ENCODE measurements around the gene MKNK2.

MKNK2 gene

DNA sequence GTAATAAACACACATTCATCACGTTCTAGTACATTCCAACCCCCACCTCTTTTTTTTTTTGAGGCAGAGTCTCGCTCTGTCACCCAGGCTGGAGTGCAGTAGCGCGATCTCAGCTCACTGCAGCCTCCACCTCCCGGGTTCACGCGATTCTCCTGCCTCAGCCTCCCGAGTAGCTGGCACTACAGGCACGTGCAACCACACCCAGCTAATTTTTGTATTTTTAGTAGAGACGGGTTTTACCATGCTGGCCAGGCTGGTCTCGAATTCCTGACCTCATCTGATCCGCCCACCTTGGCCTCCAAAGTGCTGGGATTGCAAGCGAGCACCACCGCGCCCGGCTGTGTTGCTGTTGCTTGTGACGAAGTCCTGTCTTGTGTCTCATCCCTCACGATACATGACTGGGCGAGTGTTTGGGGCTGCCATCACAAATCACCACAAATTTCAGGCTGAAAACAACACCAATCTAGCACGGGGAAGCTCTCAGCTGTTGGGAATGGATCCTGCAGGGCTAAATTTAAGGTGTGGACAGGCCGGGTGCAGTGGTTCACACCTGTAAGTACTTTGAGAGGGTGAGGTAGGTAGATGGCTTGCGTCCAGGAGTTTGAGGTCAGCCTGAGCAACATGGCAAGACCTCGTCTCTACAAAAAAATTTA, 29.4 kb upstream of the MKNK2 start:
- DNase-seq (ENCODE audit: low read depth in 3 of 3, low spot score in 1 of 3) = no peak

DNA sequence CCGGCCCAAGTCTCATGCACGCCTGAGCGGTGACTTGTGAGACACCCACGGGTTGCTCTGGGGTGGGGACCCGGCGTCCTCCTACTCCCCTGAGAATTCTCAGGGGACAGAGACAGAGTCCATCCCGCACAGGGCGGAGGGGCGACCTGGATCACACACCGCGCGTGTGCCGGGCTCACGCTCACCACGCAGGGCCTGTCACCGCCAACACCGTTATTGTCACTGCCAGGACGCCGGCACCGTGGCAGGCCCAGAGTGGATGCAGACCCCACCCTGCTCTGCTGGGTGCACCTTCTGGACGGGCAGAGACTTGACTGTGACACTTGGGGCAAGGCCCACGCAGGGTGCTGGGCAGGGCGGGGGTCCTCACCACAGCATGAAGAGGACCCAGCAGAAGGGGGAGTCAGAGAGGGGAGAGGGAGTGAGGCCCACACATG, 28.8 kb upstream of the MKNK2 start:
- no peak for DNase-seq (ENCODE audit: low read depth in 3 of 3, low spot score in 1 of 3)

DNA sequence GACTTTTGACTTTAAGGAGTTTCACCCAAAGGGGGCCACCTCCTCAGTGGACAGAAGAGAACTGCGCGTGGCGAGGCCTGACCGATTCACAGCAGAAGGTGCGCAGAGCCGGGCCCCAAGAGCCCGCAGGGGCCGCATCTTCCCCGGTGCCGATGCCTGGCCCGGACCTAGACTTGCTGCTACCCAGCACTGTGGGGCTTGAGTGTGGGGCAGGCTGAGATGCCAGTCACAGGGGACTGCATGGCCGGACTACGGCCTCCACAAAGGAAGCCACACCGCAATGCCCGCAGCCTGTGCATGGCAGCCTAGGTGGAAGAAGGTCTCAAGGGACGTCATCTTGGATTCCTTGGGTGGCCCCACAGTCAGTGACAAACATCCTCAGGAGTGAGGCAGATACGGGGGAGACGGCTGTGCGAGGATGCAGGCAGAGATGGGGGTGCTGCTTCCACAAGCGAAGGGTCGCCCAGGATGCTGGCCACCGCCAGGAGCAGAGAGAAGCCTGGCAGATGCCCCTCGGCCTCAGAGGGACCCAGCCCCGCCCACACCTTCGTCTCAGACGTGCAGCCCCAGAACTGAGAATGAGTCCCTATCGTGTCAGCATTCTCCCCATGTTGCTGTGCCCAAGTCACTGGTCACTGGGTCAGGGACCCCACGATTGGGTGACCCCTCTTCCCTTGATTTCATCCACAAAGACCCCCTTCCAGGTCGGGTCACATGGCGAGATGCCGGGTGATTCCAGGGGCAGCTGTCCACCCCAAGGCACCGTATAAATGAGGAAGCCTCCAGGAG, 28.2 kb upstream of the MKNK2 start:
- no peak for DNase-seq (ENCODE audit: low read depth in 3 of 3, low spot score in 1 of 3)

DNA sequence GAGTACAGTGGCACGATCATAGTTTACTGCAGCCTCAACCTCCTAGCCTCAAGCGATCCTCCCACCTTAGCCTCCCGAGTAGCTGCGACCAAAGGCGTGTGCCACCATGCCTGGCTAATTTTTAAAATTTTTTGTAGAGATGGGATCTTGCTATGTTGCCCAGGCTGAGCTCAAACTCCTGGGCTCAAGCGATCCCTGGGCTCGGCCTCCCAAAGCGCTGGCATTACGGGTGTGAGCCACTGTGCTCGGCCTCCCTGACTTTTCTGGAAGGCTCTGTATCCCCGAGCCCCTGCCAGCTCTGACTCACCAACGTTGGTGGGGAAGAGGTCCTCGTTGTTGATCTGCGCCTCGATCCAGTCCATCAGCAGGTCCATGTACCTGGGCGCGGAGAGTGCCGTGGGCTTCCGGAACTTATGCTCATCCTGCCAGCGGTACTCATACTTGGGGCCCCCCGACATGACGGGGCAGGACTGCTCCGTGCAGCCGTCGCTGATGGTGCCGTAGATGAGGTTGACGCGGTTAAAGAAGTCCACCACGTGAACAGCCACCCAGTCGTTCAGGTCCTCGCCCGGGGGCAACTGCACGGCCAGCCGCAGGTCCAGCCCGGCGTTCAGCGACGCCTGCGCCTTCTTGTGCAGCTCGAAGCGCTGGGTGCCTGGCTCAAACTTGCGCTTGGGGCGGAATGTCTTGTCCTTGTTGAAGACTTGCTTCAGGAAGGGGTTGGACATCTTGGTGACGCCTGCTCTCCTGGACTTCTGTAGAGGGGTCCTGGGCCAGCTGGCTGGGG, 27.0 kb upstream of the MKNK2 start:
- DNase-seq (ENCODE audit: low read depth in 3 of 3, low spot score in 1 of 3) = no peak

DNA sequence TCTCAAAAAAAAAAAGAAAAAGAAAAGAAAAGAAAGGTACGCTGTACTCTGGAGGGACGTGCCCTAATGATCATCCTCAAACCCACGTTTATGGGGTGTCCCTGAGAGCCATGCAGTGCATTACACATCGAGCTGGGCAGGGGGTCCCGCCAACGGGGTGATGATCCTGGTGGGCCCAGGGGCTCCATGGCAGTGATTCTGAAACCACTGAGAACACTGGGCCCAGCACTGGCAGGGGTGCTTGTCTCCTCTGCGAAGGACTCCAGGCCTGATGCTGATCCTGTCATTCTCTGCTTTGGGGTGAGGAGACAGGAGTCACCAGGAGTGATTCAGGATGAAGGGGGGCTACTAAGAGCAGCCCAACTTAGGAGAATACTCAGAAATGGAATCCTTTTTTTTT, 26.4 kb upstream of the MKNK2 start:
- DNase-seq (ENCODE audit: low read depth in 3 of 3, low spot score in 1 of 3) = no peak

DNA sequence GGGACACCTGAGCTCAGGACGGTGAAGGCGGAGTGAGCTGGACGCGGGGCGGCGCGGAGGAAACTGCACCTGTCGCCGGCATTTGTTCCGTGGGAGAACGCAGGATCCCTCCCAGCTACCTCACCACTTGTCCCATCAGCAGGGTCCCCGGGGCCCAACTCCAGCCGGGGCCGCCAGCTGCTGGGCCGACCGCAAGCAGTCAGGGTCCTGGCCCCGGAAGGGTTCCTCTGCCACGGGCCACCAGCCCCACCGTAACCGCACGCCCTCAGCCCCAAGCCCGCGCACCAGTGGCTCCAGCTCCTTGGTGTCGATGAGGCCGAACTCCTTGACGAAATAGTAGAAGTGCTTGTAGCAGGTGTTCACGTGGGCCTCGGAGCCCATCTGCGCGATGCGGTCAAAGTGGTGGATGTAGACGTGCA, 25.5 kb upstream of the MKNK2 start:
- no peak for DNase-seq (ENCODE audit: low read depth in 3 of 3, low spot score in 1 of 3)

DNA sequence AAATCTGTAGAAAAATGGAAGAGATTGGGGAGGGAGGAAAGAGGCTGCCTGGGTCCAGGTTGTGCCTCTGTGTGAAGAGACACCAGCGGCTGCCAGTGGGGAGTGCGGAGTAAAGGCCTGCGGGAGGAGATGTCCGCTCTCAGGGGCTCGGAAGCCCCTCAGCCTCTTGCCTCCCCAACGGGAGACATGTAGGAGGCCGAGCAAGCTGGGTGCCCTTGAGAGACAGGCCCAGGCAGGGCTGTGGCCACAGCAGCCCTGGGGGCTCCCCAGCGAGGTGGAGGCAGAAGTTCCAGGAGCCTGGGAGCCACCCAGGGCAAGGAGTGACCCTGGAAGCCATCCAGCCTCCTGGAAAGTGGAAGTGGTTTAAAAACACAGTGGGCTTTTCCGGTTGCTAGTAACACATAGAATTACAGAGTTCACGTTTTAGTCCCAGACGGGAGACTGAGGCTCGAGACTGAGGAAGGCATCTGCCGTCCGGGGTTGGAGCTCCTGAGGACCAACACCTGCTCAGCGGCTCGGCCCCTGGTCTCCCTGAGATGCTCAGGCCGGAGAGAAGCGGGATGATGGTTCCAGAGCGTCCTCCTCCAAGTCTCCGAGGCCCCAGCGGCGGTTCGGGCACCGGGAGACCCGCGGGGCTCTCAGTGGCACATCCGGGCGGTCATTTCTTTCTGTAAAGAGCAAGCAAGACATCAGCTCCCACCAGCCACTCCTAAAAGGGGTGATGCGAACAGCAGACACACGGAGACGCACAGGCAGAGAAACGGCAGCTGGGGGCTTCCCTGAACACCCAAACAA, 21.9 kb upstream of the MKNK2 start:
- DNase-seq (ENCODE audit: low read depth in 3 of 3, low spot score in 1 of 3) = no peak

DNA sequence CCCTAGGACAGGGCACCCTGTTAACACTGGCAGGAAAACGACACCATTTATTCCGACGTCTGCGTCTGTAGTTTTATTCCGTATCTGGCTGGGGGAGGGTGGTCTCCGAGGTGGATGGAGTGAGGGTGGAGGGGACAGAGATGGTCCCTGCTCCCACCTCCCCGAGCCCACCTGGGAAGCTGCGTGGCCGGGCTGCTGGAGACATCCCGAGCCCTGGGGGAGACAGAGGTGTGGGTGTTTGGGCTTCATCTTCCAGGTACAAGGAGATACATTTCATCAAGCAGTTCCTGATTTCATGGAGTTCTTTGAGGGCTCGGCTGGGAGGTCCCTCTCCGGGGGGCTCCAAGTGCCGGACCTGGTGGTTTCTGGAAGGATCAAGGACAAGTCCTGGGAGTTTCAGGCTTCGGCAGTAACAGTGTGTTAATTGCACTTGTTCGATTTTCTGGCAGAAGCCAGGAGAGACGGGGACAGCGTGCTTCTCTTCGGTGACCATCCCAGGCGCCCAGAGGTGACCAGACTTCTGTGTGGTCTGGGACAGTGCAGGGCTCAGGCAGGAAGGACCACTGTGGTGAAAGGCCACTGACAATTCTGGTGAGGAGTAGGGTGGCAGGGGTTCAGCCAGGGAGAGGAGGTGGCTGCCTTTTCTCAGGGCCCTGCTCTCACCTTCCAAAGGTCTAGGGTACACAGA, 20.1 kb upstream of the MKNK2 start:
- no peak for DNase-seq (ENCODE audit: low read depth in 3 of 3, low spot score in 1 of 3)

DNA sequence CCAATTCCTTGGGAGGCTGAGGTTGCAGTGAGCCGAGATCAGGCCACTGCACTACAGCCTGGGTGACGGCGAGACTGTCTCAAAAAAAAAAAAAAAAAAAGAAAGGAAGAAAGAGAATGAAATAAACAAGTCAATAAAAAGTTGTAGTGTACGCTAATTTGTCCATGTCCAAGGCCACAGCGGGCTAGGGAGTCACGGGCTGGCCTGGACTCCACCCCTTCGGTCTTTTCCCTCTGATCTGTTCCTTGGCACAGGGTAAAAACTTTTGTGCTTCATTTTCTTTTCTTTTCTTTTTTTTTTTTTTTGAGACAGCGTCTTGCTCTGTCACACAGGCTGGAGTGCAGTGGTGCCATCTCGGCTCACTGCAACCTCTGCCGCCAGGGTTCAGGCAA, 19.4 kb upstream of the MKNK2 start:
- no peak for DNase-seq (ENCODE audit: low read depth in 3 of 3, low spot score in 1 of 3)

DNA sequence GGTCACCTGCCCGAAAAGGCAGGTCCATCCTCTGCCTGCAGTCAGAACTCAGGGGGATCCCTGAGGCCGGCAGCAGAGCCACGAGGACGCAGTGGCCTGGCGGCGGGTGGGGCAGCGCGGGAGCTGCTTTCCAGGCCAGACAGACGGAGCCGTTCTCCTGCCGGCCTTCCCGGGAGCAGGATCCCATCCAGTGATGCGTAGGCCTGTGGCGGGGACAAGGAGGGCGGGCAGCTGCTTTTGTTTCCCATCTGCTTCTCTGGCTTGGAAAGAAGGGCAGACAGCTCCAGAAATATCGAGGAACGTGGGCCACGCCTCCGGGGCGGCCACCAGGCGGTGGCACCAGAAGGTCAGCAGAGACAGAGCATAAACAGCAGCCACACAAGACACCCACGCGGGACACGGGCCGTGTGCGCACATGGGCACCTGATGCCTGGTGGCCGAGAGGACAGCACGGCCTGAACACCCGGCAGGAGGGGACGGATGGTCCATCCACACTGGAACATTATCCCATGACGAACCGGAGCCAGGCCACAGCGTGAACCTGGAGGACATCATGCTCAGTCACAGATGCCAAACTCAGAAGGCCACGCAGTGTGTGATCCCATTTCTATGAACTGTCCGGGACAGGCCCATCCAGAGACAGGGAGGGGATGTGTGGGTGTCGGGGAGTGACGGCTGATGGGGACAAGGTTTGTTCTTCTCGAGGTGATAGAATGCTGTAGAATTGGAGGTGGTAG, 13.9 kb upstream of the MKNK2 start:
- DNase-seq (ENCODE audit: low read depth in 3 of 3, low spot score in 1 of 3) = no peak

DNA sequence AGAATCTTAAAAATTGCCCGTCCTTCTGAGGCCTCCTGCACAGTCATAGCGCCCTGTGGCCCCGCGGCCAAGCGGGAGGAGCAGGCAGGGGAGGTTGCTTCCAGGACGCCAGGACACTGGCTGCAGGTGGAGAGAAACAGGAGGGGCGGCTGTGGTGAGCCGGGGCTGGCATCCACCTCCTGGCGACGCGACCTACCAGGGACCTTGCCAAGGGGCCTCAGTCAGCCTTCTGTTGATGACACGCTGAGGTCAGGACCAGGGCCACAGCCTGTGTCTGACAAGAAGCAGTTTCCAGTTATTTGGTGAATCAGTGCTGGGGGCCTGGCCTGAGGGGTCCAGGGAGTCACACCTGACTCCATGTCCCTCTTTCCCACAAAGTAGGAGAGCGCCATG, 13.3 kb upstream of the MKNK2 start:
- no peak for DNase-seq (ENCODE audit: low read depth in 3 of 3, low spot score in 1 of 3)

DNA sequence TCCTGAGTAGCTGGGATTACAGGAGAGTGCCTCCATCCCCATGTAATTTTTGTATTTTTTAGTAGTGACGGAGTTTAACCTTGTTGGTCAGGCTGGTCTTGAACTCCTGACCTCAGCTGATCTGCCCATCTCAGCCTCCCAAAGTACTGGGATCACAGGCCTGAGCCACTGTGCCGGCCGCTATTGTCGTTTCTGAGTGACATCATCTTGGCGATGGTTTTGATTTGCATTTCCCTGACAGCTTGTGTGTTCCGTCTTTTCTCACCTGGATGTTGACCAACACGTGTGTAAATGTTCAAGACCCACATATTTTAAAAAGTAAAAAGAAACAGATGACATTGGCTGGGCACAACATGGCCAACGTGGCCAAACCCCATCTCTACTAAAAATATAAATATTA, 12.8 kb upstream of the MKNK2 start:
- DNase-seq (ENCODE audit: low read depth in 3 of 3, low spot score in 1 of 3) = no peak

DNA sequence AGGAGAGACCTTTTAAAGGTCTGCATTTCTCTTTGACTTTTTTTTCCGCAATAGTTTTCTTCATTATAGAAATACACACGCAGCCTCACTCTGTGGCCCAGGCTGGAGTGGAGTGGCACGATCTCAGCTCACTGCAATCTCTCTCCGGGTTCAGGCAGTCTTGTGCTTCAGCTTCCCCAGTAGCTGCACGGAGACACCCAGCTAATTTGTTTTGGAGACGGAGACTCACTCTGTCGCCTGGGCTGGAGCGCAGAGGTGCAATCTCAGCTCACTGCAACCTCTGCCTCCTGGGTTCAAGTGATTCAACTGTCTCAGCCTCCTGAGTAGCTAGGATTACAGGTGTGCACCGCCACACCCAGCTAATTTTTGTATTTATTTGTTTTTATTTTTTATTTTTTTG, 11.7 kb upstream of the MKNK2 start:
- no peak for DNase-seq (ENCODE audit: low read depth in 3 of 3, low spot score in 1 of 3)

DNA sequence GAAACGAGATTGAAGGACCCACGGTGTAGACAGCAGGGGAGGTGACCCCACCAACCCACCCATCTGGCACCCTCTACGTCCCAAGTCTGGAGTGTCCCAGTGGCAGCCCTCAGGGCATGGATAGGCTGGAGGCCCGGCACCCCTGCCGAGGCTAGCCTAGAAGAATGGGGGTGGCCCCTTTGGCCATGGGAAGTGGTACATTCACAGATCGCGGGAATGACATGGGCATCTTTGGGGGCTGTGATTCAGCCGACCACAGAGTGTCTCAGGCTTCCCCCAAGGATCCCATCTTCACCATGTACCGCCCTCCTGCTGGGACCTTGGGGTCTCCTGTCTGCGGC, 11.3 kb upstream of the MKNK2 start:
- no peak for DNase-seq (ENCODE audit: low read depth in 3 of 3, low spot score in 1 of 3)

DNA sequence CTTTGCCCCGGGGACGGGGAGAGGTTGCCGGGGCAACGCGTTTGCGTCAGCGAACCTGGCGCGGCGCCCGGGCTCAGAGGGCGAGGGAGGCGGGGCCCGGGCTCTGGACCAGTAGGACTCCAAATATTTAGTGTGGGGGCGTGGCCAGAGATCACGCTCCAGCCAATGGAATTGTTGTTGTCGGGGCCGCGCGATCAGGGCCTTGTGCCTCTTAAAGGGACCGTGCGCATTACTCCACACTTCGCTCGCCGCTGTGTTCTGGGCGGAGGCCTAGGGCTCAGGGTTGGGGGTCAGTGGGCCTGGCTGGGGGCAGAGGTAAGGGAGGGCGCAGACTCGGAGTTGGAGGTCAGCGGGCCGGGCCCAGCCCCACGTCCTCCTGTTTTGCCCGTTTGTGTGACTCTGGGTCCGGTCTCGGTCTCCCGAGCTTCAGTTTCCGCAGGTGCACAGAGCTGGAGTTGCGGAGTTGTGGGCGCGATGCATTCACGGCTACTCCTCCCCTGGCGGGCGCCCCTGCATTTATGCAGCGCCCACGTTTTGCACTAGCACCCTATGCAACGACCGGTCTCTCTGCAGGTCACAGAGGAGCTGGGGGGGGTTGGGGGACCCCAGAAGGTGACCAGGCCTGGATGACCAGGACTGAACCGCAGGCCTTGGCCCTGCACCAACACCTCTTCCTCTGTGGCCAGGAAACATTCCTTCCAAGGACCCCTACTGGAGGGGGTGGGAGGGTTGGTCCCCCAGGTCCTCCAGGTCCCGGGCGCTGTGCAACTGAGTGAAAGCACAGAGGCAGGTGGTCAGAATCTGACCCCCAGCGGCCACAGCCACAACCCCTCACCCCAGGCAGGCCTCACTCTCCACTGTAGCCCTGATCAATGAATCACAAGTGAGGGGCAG, 10.7 kb upstream of the MKNK2 start:
- DNase-seq (ENCODE audit: low read depth in 3 of 3, low spot score in 1 of 3) = peak; percentile 99 to 100 (median 100)

DNA sequence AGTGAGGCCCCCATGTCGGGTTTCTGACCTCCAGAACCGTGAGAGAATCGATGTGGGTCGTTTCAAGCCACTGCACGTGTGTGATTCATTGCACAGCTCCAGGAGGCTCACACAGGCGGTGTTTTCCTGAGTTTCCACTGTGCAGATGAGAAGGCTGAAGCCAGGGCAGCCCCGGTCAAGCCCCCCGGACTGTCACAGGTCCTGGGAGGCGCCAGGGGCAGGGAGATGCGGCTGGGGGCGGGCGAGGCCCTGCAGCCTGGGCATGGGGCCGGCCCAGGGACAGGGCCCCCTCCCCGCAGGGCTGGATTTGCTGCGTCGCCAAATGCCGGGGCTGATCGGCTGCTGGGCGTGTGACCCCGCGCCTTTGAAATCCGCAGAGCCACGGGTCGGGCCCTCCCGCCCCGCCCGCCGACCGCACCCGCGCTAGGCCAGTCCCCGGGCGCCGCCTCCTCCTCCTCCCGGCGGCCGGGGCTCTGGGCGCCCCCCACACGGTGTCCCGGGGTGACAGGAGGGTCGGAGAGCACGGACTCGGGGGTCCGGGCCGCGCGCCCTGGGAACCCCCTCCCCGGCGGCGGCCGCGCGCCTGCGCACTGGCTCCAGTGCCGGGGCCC, 9.9 kb upstream of the MKNK2 start:
- no peak for DNase-seq (ENCODE audit: low read depth in 3 of 3, low spot score in 1 of 3)

DNA sequence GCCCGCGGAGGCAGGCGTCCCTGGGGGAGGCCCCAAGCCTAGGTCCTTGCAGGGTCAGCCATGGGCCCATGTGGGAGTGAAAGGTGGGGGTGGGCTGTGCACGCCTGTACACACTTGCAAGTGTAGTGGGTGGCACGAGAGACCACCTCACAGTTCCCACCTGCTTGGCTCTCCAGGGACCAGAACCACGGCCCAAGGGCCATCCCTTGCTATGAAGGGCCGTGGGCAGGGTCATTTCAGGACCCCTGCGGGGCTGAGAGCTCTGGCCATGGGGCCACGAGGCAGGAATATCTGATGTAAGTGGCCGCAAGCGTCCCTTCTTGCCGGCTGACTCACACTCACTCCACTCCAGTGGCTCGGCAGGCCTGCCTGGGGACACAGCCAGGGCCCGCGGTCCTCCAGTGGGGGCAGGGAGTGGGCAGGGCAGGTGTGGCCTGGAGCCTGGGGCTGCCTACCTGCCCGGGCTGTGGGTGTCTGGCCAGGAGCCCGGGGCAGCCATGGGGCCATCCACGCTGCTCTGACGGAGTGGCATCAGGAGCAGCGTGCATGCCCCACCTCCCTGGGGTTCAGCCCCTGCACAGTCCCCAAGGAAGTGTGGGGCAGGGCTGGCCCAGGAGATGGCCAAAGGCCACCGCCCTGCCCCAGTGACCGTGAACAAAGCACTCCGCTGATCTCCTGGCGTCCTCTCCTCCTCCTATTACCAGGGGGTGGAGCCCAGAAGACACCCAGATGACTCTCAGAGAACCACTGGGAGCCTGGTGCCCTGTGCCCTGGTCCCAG, 8.6 kb upstream of the MKNK2 start:
- DNase-seq (ENCODE audit: low read depth in 3 of 3, low spot score in 1 of 3) = no peak
